EH (cell line): ENCODE measurements around the gene CLEC2A.
"Not testable (repeated sequence)": the region's sequence is repeated elsewhere in the genome, so short reads cannot be mapped to it uniquely, and the experiment has no call there.

ENCODE experiments used
- DNase-seq: peaks from one replicate; pipeline ENCODE4 v3.0.0-alpha.2; 2015; ENCODE audit warnings: low read depth

CLEC2A gene, protein sequence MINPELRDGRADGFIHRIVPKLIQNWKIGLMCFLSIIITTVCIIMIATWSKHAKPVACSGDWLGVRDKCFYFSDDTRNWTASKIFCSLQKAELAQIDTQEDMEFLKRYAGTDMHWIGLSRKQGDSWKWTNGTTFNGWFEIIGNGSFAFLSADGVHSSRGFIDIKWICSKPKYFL

DNA sequence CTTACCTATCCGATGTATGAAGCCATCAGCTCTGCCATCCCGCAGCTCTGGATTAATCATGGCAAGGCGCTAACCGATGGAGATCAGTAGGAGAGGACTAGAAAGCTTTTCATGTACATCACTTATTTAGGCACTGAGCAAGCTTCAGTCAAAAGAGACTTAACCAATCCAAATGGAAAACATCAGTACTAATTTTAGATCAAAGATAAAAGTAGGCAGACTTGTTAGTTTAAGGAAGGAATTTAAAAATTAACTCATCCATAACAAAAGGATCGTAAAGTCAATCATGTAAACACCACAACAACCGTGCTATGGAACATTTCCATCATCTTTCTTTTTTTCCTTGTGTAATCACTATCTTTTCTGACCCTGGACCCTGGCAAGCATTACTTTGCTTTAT is at the start of gene CLEC2A:
Gene CLEC2A (minus strand): TSS at position 101 of the 400 bp plus-strand sequence. CDS start 41 bp downstream, at position 60.
- DNase-seq: no peak

DNA sequence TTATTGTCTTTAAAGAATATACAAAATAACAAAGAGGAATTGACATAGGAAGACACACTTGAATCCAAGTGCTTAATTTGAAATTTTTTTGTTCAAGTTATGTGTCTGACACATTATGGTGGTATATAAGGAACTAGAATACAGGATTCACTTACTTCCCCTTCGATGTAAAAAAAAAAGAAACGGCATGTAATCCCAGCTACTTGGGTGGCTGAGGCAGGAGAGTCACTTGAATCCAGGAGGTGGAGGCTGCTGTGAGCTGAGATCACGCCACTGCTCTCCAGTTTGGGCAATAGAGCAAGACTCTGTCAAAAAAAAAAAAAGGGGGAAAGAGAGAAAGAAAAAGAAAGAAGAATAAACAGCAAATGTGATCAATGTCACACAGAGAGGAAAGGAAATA is 48.0 kb upstream of the CLEC2A start:
- DNase-seq: no peak

DNA sequence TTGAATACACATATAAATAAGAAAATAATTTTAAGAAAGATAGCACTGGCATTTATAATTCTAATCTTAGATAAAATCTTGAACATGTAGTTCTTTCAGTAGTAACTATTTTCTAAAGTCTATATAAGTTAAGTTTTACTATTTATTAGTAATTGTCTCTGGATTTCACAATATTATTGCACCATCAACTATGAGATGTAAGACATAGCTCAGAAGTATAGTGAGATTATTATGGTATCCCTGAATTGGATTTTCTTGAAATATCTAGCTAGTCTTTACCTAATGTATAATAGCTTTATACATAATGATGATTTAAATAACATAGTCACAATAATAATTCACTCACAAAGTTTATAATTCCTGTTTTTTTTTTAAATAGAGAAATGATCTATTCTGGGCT is 45.7 kb upstream of the CLEC2A start:
- DNase-seq: no peak

DNA sequence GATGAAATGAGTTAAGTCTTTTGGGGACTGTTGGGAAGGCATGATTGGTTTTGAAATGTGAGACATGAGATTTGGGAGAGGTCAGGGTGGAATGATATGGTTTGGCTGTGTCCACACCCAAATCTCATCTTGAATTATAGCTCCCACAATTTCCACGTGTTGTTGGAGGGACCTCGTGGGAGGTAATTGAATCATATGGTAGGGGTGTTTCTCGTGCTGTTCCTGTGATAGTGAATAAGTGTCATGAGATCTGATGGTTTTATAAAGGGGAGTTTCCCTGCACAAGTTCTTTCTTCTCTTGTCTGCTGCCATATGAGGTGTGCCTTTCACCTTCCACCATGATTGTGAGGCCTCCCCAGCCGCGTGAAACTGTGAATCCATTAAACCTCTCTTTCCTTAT is 44.5 kb upstream of the CLEC2A start:
- DNase-seq: not testable (repeated sequence)

DNA sequence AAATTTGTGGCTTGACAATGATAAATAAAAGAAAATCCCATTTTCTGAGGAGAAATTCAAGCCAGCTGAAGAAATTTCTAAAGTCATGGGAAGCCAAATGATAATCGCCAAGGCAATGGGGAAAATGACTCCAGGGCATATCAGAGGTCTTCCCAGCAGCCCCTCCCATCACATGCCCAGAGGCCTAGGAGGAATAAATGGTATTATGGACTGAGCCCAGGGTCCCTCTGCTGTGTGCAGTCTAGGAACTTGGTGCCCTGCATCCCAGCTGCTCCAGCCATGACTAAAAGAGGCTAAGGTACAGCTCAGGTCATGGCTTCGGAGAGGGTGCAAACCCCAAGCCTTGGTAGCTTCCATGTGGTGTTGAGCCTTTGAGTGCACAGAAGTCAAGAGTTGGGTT is 43.4 kb upstream of the CLEC2A start:
- DNase-seq: no peak

DNA sequence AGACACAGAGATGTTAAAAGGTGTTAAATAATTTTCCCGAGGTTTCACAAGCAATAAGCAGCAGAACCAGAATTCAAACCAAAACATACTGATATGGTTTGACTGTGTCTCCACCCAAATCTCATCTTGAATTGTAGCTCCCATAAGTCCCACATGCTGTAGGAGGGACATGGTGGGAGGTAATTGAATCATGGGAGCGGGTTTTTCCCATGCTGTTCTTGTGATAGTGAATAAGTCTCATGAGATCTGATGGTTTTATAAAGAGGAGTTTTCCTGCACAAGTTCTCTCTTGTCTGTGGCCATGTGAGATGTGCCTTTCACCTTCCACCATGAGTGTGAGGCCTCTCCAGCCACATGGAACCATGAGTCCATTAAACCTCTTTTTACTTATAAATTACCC is 42.6 kb upstream of the CLEC2A start:
- not testable (repeated sequence) for DNase-seq

DNA sequence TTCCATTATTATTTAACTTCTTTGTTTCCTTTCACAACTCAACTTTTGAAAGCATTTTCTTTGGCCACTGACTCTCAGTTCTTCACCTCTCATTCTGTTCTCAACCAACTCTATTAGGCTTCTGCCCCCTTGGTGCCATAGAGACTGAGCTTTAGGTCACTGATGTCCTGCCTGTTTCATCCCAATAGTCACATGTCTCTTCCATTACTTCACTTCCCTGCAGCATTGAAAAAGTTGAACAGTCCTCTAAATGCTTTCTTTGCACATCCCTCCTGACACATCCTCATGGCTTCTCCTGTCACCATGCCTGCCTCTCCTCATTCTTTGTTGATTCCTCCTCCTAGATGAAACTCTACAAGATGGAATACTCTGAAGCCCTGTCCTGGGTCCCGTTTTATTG is 41.8 kb upstream of the CLEC2A start:
- DNase-seq: no peak

DNA sequence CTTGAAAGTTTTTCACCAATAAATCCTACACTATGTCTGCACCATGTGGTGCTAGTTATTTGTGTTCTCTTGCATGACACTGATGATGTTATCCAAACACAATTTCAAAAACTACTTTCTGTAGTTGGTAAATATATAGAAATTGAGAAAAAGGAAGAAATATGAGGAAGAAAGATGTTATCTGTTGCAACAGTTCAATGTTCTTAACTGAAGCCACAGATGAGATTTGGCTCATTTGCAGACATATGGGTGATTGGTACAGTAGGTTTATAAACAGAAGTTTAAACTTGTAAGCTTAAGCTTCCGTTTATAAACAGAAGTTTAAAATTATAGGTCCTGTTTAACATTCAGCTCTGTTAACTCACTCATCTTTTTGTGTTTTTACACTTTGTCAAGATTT is 39.0 kb upstream of the CLEC2A start, which contains the start of gene CLEC12A:
Gene CLEC12A (plus strand): TSS at position 229 of the 400 bp plus-strand sequence. CDS start 188 bp downstream, outside the sequence.
- DNase-seq: no peak

DNA sequence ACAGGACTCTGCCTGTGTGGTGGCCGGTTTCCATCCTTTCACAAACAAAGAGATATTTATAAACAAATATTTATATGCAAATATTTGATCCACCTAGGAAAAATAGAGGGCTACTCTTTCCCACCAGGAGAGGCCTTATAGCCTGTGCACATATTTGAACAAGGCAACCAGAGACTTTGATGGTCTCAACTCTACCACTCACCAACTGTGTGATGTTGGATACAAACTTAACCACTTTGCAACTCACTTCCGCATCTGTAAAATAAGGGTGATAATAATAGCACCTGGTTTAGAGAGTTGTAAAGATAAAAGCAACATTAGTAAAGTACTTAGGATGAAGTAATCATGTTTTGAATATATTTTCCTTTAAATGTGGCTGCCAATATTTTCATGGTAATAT is 37.5 kb upstream of the CLEC2A start:
- DNase-seq: no peak

DNA sequence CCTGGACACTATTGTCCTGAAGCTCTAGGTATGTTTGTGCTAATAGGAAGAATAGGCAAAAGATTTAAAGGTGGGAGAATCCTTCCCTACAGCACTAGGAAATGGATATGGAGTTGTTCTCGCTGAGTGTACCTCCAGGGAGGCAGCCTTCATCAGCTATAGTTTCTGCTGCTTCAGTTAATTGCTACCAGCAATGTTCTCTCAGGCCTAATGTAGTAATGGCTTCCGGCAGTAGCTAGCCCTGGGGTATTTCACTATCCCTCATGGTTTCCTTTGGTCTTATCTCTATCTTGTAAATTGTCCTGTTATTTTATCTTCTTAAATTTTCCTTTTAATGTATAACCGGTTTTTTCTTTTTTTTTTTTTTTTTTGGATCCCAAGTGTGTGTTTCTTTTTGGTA is 29.7 kb upstream of the CLEC2A start:
- no peak for DNase-seq

DNA sequence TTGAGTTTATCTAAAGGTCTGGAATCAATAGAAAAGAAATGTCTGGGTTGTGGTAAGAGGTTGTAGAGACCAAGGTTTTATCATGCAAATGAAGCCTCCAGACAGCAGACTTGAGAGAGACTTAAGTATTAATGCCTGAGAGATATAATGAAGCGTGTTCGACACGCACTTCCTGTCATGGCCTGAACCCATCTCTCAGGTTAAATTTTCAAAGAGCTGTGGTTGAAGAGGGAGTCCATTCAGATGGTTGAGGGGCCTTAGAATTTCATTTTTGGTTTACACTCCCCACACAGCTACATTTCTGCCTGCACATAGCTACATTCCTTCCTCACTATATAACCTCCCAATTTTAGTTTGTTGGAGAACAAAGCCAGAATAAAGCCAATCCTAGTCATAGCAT is 28.9 kb upstream of the CLEC2A start:
- DNase-seq: no peak

DNA sequence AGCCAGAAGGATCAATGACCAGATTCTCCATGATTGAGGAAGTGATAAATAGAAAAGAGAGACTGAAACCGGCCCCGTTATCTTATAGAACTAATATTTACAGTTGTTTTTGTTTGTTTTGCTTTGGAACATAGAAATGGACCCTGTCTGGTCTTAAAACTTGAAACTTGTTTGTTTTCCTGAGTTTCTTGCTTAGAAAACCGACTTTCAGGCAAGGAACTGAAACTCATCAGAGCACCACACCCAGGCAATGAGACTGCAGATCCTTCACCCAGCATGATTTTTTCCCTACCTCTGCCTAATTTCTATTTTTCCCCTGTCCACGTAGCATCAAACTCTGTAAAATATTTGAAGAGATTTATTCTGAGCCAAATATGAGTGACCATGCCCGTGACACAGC is 28.4 kb upstream of the CLEC2A start:
- DNase-seq: no peak

DNA sequence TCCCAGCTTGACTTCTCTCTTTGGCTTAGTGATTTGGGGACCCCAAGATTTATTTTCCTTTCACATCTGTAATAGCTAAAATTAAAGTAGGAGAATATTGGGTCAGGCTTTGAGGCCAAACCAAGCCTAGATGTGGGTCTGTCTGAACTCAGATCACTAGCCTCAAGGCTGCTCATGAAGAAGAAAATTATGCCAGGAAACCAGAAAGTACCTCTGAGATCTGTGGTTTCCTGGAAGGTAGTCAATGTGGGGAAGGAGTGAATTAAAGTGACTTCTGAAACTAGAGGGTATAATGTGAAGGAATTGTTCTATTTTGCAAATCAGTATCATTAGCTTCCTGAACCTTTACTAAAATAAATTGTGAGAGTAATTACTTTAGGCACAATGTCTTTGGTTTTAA is 25.7 kb upstream of the CLEC2A start:
- no peak for DNase-seq

DNA sequence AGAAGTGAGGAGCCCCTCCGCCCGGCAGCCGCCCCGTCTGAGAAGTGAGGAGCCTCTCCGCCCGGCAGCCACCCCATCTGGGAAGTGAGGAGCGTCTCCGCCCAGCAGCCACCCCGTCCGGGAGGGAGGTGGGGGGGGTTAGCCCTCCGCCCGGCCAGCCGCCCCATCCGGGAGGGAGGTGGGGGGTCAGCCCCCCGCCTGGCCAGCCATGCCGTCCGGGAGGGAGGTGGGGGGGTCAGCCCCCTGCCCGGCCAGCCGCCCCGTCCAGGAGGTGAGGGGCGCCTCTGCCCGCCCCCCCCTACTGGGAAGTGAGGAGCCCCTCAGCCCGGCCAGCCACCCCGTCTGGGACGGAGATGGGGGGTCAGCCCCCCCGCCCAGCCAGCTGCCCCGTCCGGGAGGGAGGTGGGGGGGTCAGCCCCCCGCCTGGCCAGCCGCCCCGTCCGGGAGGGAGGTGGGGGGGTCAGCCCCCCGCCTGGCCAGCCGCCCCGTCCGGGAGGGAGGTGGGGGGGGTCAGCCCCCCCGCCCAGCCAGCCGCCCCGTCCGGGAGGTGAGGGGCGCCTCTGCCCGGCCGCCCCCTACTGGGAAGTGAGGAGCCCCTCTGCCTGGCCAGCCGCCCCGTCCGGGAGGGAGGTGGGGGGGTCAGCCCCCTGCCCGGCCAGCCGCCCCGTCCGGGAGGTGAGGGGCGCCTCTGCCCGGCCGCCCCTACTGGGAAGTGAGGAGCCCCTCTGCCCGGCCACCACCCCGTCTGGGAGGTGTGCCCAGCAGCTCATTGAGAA is 21.0 kb upstream of the CLEC2A start:
- DNase-seq: not testable (repeated sequence)

DNA sequence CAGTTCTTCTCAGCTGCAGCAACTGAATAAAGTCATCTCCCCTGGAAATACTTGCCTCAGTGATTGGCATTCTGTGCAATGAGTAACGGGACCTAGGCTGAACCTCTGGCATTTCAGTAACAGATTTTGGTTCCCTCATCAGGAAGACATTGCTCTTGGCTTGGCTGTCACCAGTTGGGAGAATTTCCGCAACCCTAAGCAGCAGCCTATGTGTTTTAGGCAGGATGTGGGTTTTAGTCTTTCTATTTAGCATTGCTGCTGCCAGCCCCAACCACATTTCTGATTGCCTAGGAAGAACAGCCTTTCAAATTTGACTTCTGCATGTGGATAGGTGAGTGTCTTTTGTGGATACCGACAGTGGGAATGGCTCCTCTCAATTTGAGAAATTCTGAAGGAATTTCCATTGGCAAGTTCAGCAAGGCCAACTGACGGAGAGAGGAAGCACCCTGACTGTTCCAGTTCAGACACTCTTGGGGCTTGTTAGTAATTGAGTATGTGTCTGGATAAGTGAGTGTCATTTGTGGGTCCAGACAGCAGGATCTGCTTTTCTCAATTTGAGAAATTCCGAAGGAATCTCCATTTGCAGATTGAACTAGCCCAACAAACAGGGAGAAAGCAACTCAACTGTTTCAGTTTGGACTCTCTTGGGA is 19.0 kb upstream of the CLEC2A start:
- DNase-seq: no peak

DNA sequence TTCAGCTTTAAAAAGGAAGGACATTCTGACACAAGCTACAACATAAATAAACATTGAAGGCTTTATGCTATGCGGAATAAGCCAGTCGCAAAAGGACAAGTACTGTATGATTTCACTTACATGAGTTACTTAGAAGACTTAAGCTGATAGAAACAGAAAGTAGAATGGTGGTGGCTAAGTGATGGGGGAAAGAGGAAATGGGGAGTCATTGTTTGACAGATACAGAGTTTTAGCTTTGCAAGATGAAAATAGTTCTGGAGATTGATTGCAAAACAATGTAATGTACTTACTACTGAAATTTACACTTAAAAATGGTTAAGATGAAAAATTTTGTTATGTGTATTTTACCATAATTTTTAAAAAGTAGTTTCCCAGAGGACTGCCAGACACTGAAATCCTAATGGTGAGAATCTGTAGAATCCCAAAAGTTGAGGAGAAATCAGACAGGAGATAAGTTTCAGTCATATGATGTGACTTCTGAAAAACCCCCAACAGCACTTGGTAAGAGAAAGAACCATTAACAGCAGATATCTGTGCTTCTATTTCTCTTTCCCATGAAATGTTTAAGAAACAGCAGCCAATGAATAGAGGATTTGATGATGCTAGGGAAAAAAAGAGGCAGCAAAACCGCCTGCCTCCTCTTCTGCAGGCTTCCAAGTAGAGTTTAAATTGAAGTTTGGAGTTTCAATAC is 16.6 kb upstream of the CLEC2A start:
- no peak for DNase-seq

DNA sequence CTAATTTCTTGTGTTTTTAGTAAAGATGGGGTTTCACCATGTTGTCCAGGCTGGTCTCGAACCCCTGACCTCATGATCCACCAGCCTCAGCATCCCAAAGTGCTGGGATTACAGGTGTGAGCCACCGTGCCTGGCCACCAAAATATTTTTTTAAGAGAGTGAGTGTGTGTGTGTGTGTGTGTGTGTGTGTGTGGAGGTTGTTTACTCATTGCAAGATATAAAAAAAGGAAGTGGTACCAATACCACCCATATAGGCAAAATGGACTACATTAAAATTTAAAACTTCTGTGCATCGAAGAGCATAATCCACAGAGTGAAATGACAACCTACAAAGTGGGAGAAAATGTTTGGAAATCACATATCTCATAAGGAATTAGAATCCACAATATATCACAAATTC is 15.5 kb upstream of the CLEC2A start:
- no peak for DNase-seq

DNA sequence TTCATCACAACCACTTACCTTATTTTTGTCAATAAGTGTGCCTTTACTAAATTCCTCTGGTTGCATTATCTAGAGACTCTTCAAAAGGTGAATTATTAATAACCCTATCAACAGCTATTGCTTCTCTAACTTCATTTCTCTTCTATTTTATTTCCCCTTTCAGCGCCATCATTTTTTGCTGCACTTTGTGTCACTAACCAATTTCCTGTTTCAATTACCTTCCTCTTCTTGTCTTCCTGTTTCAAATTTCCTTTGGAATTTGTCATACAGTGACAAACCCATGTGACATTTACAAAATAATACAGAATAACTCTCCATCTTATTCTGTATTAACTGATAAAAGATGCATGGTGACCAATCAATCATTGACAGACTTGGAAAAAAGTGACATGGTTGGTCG is 12.2 kb upstream of the CLEC2A start:
- no peak for DNase-seq

DNA sequence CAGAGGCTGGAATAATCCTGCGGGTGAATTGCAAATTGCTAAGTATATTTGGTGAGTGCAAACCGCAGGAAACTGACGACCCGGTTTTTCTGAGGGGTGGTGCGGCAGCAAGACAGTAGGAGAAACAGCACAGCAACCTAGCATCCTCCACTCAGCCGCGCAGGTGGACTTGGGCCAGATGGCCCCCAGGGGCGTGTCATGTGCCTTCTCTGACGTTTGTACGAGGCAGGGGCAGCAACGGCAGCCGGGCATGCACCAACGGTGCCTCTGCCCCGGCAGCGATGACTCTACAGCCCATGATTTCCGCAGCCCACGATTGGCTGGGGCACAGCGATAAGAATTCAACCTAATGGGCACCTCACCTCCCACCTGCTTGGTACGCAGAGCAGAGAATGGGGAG is 11.1 kb upstream of the CLEC2A start:
- no peak for DNase-seq

DNA sequence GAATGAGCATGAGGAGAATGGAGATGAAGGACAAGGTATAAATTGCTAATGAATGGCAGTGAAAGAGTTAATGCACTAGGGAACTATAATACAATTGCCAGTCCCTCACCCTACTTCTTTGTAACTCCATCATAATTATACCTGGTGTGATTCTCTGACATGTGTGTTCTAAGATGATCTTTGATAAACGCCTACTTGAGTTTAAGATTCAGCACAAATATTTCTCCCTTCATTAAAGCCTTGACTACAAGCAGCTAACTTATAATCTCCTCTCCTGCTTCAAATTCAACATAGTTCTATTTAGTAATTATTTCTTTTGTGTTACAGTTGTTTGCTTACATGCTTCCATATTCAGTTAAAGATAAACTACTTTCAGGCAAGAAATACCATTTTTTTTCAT is 9.7 kb upstream of the CLEC2A start:
- DNase-seq: no peak

DNA sequence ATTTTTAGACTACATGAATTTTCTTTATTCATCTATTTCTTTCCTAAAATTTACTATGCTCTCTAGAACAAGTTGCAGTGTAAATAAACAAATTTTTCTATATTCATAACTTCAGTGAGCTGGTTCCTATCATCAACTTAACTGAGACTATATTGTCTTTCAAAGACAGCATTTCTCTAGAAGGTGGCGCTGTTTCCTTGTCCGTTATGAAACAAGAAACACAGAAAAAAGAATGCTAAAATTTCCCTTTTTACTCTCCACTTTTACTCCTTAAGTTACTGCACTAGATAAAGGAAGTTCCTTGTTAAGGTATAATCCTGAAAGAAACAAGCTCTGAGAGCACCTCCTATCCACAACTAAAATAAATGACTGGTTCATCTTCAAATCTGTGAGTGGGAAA is 8.2 kb upstream of the CLEC2A start:
- DNase-seq: no peak

DNA sequence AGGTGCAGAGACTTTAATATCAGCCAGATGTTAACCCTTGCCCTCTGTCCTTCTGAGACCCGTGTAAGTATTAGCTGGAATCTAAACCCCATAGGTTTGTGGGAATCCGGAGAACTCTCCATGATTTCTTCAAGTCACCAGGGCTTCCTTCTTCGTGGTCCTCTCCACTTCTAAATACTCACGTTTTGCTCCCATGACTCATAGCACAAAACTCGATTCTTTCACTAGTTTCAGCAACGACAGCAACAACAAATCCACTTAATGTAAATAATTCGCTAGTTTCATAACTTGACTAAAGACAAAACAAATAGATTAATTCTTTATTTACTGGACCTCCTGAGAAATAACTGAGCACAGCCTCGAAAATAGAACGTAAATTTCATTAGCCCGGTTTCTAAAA is 4.4 kb upstream of the CLEC2A start:
- no peak for DNase-seq

DNA sequence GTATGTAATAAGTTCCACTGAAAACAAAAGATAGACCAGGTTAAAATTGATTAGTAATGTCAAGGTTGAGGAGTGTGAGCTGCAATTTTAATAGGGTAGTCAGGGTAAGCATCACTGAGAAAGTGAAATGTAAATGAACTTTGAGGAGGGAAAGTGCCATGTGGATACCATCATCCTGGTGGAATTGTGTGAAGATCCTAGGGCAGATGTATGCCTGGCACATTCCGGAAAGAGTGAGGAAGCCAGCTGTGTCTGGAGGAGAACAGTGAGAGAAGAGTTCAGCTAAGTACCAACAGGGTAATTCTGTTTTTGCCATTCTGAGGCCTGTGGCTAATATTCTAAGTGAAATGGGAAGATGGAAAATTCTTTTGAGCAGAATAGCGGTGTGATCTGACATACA is 2.9 kb upstream of the CLEC2A start:
- no peak for DNase-seq
